HepG2 (cell line): ENCODE results near the gene ARAP1. TPM values are rescaled to one million over a fixed set of nuclear protein-coding genes. Genes with fewer than 3 reads are reported as not detected.

Source experiments
- FOSL2 ChIP-seq: sonication (generic); formaldehyde crosslinking; IDR thresholded peaks from 2 replicates; pipeline ENCODE4 v1.4.0; 2020; ENCODE audit warnings: missing genetic modification reagents
- FOXK2 ChIP-seq: fragments of 450-650 bp; IDR thresholded peaks from 2 replicates; pipeline ENCODE4 v1.6.1; 2016
- HMGXB4 ChIP-seq, 2 experiments: sonication (generic) in 1 of 2; formaldehyde crosslinking in 1 of 2; IDR thresholded peaks; 2 replicates each; pipeline versions ENCODE4 v1.4.0 to v1.6.1; 2018 to 2020; ENCODE audit warnings: missing genetic modification reagents in 2 of 2, borderline replicate concordance in 1 of 2, low read depth in 1 of 2, mild to moderate bottlenecking in 1 of 2, missing biosample characterization in 1 of 2
- KDM3A ChIP-seq: IDR thresholded peaks from 2 replicates; pipeline ENCODE4 v1.6.1; 2018; ENCODE audit warnings: low read depth, missing compliant biosample characterization
- KMT2B ChIP-seq: IDR thresholded peaks from 2 replicates; pipeline ENCODE4 v1.6.1; 2016; ENCODE audit warnings: missing genetic modification reagents, missing compliant biosample characterization
- LCORL ChIP-seq, 2 experiments: fragments of 450-650 bp in 1 of 2; sonication (generic) in 1 of 2; formaldehyde crosslinking in 1 of 2; IDR thresholded peaks; 2 replicates each; pipeline versions ENCODE4 v1.5.0 to v1.6.1; 2017 to 2020; ENCODE audit warnings: antibody characterized with exemption in 1 of 2, missing genetic modification reagents in 1 of 2
- NR0B2 ChIP-seq: sonication (generic); formaldehyde crosslinking; IDR thresholded peaks from 2 replicates; pipeline ENCODE4 v1.4.0; 2020; ENCODE audit warnings: mild to moderate bottlenecking, missing genetic modification reagents
- PATZ1 ChIP-seq: sonication (generic); formaldehyde crosslinking; IDR thresholded peaks from 2 replicates; pipeline ENCODE4 v1.4.0; 2020; ENCODE audit warnings: missing genetic modification reagents
- SCMH1 ChIP-seq: sonication (generic); formaldehyde crosslinking; IDR thresholded peaks from 2 replicates; pipeline ENCODE4 v1.9.0; 2021; ENCODE audit warnings: missing genetic modification reagents, mild to moderate bottlenecking, borderline replicate concordance
- SOX5 ChIP-seq: IDR thresholded peaks from 2 replicates; pipeline ENCODE4 v1.6.1; 2016; ENCODE audit warnings: borderline replicate concordance
- SRY ChIP-seq: sonication (generic); formaldehyde crosslinking; IDR thresholded peaks from 2 replicates; pipeline ENCODE4 v1.8.0; 2022; ENCODE audit warnings: mild to moderate bottlenecking, missing genetic modification reagents
- STAT6 ChIP-seq: sonication (generic); formaldehyde crosslinking; IDR thresholded peaks from 2 replicates; pipeline ENCODE4 v1.4.0; 2020; ENCODE audit warnings: missing genetic modification reagents, mild to moderate bottlenecking, borderline replicate concordance
- TERF1 ChIP-seq: sonication (generic); formaldehyde crosslinking; IDR thresholded peaks from 2 replicates; pipeline ENCODE4 v1.8.0; 2022; ENCODE audit warnings: mild to moderate bottlenecking, missing genetic modification reagents, moderate library complexity
- ZMYM4 ChIP-seq: sonication (generic); formaldehyde crosslinking; IDR thresholded peaks from 2 replicates; pipeline ENCODE4 v1.8.1; 2023; ENCODE audit warnings: mild to moderate bottlenecking, missing genetic modification reagents
- ZNF367 ChIP-seq: sonication (generic); formaldehyde crosslinking; IDR thresholded peaks from 2 replicates; pipeline ENCODE4 v1.4.0; 2020; ENCODE audit warnings: missing genetic modification reagents, borderline replicate concordance
- ZNF816 ChIP-seq: sonication (generic); formaldehyde crosslinking; IDR thresholded peaks from 2 replicates; pipeline ENCODE4 v1.8.0; 2022; ENCODE audit warnings: missing genetic modification reagents, mild to moderate bottlenecking, borderline replicate concordance
- ZSCAN25 ChIP-seq: sonication (generic); formaldehyde crosslinking; IDR thresholded peaks from 2 replicates; pipeline ENCODE4 v1.8.0; 2022; ENCODE audit warnings: mild to moderate bottlenecking, missing genetic modification reagents
- polyA plus RNA-seq, 8 experiments: library from polyadenylated mRNA; depleted of rRNA in 3 of 8; stranded (reverse) in 7 of 8; unstranded in 1 of 8; fragments of >200 nt; fragmentation: Illumina TruSeq in 4 of 8; extraction: Trizol in 4 of 8; gene quantifications; 2 replicates each; pipeline versions ENCODE4 v1.2.1 to v1.2.3, GENCODE V29; 2011 to 2016; ENCODE audit warnings: low read depth in 4 of 8, missing spikeins in 1 of 8, mixed read lengths in 1 of 8; ENCODE audit not compliant: insufficient read depth in 1 of 8
- total RNA-seq, 5 experiments: library from RNA; depleted of rRNA; stranded (reverse); fragments of >200 nt; fragmentation: Illumina TruSeq; extraction: Trizol; gene quantifications; 2 replicates each; pipeline ENCODE4 v1.2.3, GENCODE V29; 2016; ENCODE audit warnings: low read depth in 1 of 5

The ARAP1 gene
- total and polyA plus RNA-seq, 2 of the 13 experiments (the other 11 are each of a cell fraction or from before 2014, with no cell fraction given) = 43.2 to 55.5 TPM

- TF ChIP-seq SOX5 (CRISPR knock-in tag) = no peak
- TF ChIP-seq ZMYM4 (CRISPR knock-in tag) = 0 out of 2 replicates have a peak, but pooled peaks have one; percentile 15
- TF ChIP-seq NR0B2 = 0 out of 2 replicates have a peak, but pooled peaks have one; percentile 31
- no peak for TF ChIP-seq TERF1 (CRISPR knock-in tag)
- peak; percentile 27; the same call in 1 of the 2 replicates for TF ChIP-seq PATZ1 (CRISPR knock-in tag)
- TF ChIP-seq KDM3A (CRISPR knock-in tag) = no peak
- no peak for TF ChIP-seq ZNF816 (CRISPR knock-in tag)
- no peak for TF ChIP-seq FOXK2
- TF ChIP-seq SCMH1 = no peak
- TF ChIP-seq HMGXB4 (CRISPR knock-in tag; IDR thresholded peaks at IDR 0.05; ENCODE audit: borderline replicate concordance in 1 of 2, low read depth in 1 of 2) = no peak
- no peak for TF ChIP-seq SRY (CRISPR knock-in tag)
- no peak for TF ChIP-seq FOSL2 (CRISPR knock-in tag)
- TF ChIP-seq ZSCAN25 = peak; percentile 32; the same call in 1 of the 2 replicates
- TF ChIP-seq LCORL (IDR thresholded peaks at IDR 0.05) = no peak
- TF ChIP-seq LCORL (CRISPR knock-in tag; IDR thresholded peaks at IDR 0.05) = 0 out of 2 replicates have a peak, but pooled peaks have one; percentile 7
- TF ChIP-seq ZNF367 (CRISPR knock-in tag) = no peak
- no peak for TF ChIP-seq KMT2B (CRISPR knock-in tag)
- TF ChIP-seq STAT6 (CRISPR knock-in tag) = no peak
These were observed 1.3 kb upstream of the ARAP1 start (continued) for GRCh38 chr11:72753341-72754148.
